Measurements from ENCODE around the gene CAV1. TPM values are rescaled to one million over a fixed set of nuclear protein-coding genes. Genes with fewer than 3 reads are reported as not detected.

CAV1 gene
- total RNA-seq, 1 donor from 2014 or later: 6.1 TPM

GRCh38 chr7:116543664-116544063 lies 18.8 kb downstream of the CAV1 start:
- Mint-ChIP-seq H3K9me3 (peaks cover 3% of the 10 kb centered on the region), H3K36me3 (ENCODE audit: low read depth) (no peaks in the 10 kb centered on the region), H3K27ac (no peak overlapping the region), H3K4me1 (peaks cover 8% of the 10 kb centered on the region), H3K4me3 (no peak overlapping the region), H3K27me3 (peaks cover 12% of the 10 kb centered on the region)
- POLR2A ChIA-PET: no interaction called here
- ATAC-seq (ENCODE audit: low read depth) (no peak), DNase-seq (no peak)
- TF ChIP-seq CTCF (IDR thresholded peaks at IDR 0.05): no peak
- intact Hi-C loops (cut with micrococcal nuclease): no loop called here
- CTCF ChIA-PET: interaction anchor here (1.4 kb wide), 1 partner anchor 18 kb away, joined by 4 read pairs; no protein-coding TSS in a partner anchor

GRCh38 chr7:116544487-116544886 lies 19.7 kb downstream of the CAV1 start:
- Mint-ChIP-seq H3K4me3 (no peak overlapping the region), H3K9me3 (no peaks in the 10 kb centered on the region), H3K27me3 (peaks cover 7% of the 10 kb centered on the region), H3K4me1 (peaks cover 8% of the 10 kb centered on the region), H3K27ac (no peak overlapping the region), H3K36me3 (ENCODE audit: low read depth) (no peaks in the 10 kb centered on the region)
- intact Hi-C loops (cut with micrococcal nuclease): no loop called here
- DNase-seq: no peak
- POLR2A ChIA-PET: no interaction called here
- CTCF ChIA-PET: no interaction called here
- no peak for ATAC-seq (ENCODE audit: low read depth)
- TF ChIP-seq CTCF (IDR thresholded peaks at IDR 0.05): no peak

GRCh38 chr7:116545411-116545993 lies 20.7 kb downstream of the CAV1 start:
- no peak for DNase-seq
- Mint-ChIP-seq H3K4me3 (no peak overlapping the region), H3K36me3 (ENCODE audit: low read depth) (no peaks in the 10 kb centered on the region), H3K9me3 (no peaks in the 10 kb centered on the region), H3K27ac (no peak overlapping the region), H3K27me3 (peaks cover 1% of the 10 kb centered on the region), H3K4me1 (peaks cover 8% of the 10 kb centered on the region)
- intact Hi-C loops (cut with micrococcal nuclease): no loop called here
- ChIA-PET CTCF (no interaction called here), POLR2A (no interaction called here)
- no peak for TF ChIP-seq CTCF (IDR thresholded peaks at IDR 0.05)
- no peak for ATAC-seq (ENCODE audit: low read depth)

GRCh38 chr7:116546054-116546453 lies 21.2 kb downstream of the CAV1 start:
- no peak for DNase-seq
- no peak for TF ChIP-seq CTCF (IDR thresholded peaks at IDR 0.05)
- Mint-ChIP-seq H3K9me3 (no peaks in the 10 kb centered on the region), H3K4me1 (peaks cover 8% of the 10 kb centered on the region), H3K4me3 (no peak overlapping the region), H3K27me3 (no peaks in the 10 kb centered on the region), H3K36me3 (ENCODE audit: low read depth) (no peaks in the 10 kb centered on the region), H3K27ac (no peak overlapping the region)
- POLR2A ChIA-PET: no interaction called here
- no peak for ATAC-seq (ENCODE audit: low read depth)
- intact Hi-C loops (cut with micrococcal nuclease): no loop called here
- CTCF ChIA-PET: no interaction called here

- ChIA-PET POLR2A (no interaction called here), CTCF (no interaction called here)
- intact Hi-C loops (cut with micrococcal nuclease): no loop called here
- Mint-ChIP-seq H3K4me3 (no peak overlapping the region), H3K9me3 (no peaks in the 10 kb centered on the region), H3K4me1 (peaks cover 8% of the 10 kb centered on the region), H3K27me3 (no peaks in the 10 kb centered on the region), H3K36me3 (ENCODE audit: low read depth) (no peaks in the 10 kb centered on the region), H3K27ac (no peak overlapping the region)
- DNase-seq (no peak), ATAC-seq (ENCODE audit: low read depth) (no peak)
- no peak for TF ChIP-seq CTCF (IDR thresholded peaks at IDR 0.05)
Observed at GRCh38 chr7:116546916-116547315, 22.1 kb downstream of the CAV1 start.

Data from activated B cell treated with CpG ODN at 0.5 μM for 24 hours (primary cell).